GM19043 (cell line): ENCODE measurements around the gene MFSD2A.
"Not testable (repeated sequence)": the region's sequence is repeated elsewhere in the genome, so short reads cannot be mapped to it uniquely, and the experiment has no call there.

Experiments used
- ATAC-seq: cut with Tn5 transposase; IDR thresholded peaks from one replicate; pipeline ENCODE4 v1.9.1; 2021; ENCODE audit warnings: low read depth; ENCODE audit not compliant: unreplicated experiment

MFSD2A gene

GRCh38 chr1:39996396-39997004 lies 41.6 kb downstream of the MFSD2A start:
- ATAC-seq = no peak

GRCh38 chr1:40001456-40001855 lies 46.5 kb downstream of the MFSD2A start:
- ATAC-seq = no peak

- peak; percentile 68 for ATAC-seq
These were observed 48.5 kb downstream of the MFSD2A start for GRCh38 chr1:40003156-40004093.

GRCh38 chr1:40004857-40005256 lies 49.9 kb downstream of the MFSD2A start:
- ATAC-seq = no peak

GRCh38 chr1:40007481-40008034 lies 52.6 kb downstream of the MFSD2A start:
- not testable (repeated sequence) for ATAC-seq

GRCh38 chr1:40011198-40011597 lies 56.3 kb downstream of the MFSD2A start:
- no peak for ATAC-seq

GRCh38 chr1:40014253-40014706 lies 59.3 kb downstream of the MFSD2A start:
- ATAC-seq = no peak

GRCh38 chr1:40014812-40015594 lies 60.1 kb downstream of the MFSD2A start:
- ATAC-seq = no peak

- no peak for ATAC-seq
These were observed 63.1 kb downstream of the MFSD2A start for GRCh38 chr1:40017951-40018575.
